AG09309 (cell line): ENCODE results near the gene HTR4.

Experiments
- DNase-seq: peaks from one replicate; pipeline ENCODE4 v3.0.0-alpha.2; 2010; ENCODE audit warnings: low read depth
- H3K4me3 ChIP-seq: 2 replicates; pipeline ENCODE4 v1.5.1; 2011; ENCODE audit warnings: mild to moderate bottlenecking, low read depth, low read length, moderate library complexity; ENCODE audit not compliant: control insufficient read depth
- CTCF ChIP-seq: IDR thresholded peaks from 2 replicates; pipeline ENCODE4 v1.5.1; 2011; ENCODE audit warnings: mild to moderate bottlenecking, low read depth, low read length, inconsistent platforms; ENCODE audit not compliant: insufficient read depth, control insufficient read depth; ENCODE audit errors: missing control alignments

Gene HTR4

DNA sequence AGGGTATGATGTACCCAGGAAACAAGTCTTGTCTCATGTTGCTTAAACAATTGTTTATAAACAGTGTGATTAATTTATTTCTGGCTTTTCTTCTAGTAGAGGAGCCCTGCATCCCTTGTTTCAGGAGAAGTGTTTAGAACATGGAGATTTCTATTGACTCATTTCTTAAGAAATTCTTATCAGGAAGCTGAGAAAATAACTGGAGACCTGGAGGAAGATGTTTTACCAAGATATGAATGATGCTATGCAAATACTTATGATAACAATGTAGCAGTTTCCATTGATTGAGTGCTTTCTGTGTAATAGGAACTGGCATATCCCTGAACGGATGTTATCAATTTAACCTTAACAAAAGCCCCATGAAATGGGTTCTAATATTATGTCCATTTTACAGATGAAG lies 162.0 kb downstream of the HTR4 start:
- DNase-seq = no peak
- no peak for TF ChIP-seq CTCF
- no peak overlapping the region for H3K4me3 ChIP-seq

- TF ChIP-seq CTCF = no peak
- H3K4me3 ChIP-seq = no peak overlapping the region
- no peak for DNase-seq
These were observed 162.5 kb downstream of the HTR4 start for GRCh38 chr5:148491793-148492184.

- DNase-seq = no peak
- H3K4me3 ChIP-seq = no peak overlapping the region
- TF ChIP-seq CTCF = no peak
These were observed 163.1 kb downstream of the HTR4 start for GRCh38 chr5:148491015-148491792.

- DNase-seq = no peak
- no peak overlapping the region for H3K4me3 ChIP-seq
- TF ChIP-seq CTCF = no peak
These were observed 165.6 kb downstream of the HTR4 start for GRCh38 chr5:148488757-148489156.

DNA sequence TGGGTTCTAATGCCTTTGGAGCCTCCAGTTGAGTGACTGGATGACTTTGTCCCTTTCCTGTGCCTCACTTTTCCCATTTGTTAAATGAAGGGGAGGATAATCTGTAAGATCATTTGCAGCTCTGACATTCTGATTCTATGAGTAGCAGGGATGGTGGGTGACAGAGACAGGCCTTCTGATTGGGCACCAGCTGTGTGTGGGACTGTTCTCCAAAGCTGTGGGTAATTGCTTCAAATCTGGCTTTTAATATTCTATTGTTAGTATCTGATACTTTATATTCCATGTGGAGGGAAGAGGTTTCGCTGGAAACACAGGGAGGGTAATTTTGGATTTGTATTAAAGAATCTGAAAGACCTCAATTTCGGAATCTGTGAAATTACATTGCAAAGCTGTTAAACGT lies 167.9 kb downstream of the HTR4 start:
- H3K4me3 ChIP-seq = no peak overlapping the region
- no peak for DNase-seq
- no peak for TF ChIP-seq CTCF

DNA sequence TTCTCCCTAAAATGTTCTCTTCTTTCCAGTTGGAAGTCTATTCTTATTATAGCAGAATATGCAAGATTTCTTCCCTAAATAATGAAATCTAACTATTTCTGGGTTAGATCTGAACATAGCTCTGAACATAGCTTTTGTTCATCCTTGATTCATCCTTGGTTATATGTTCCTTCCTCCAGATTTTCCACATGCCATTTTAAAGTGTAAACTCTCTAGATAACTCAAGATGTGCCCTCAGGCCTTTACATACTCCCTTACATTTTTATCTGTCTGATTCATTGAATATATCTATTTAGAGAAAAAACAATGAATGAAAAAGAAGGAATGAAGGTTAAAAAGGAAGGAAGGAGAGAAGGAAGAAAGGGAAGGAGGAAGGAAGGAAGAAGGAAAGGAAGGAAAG lies 169.7 kb downstream of the HTR4 start:
- no peak overlapping the region for H3K4me3 ChIP-seq
- no peak for TF ChIP-seq CTCF
- DNase-seq = no peak
